PFSK-1 (cell line): Measurements from ENCODE around the gene LRP2.

Experiments
- FOXP2 ChIP-seq: optimal IDR thresholded peaks from 2 replicates; pipeline ENCODE3; 2011; ENCODE audit warnings: borderline replicate concordance, control low read depth, inconsistent platforms; ENCODE audit not compliant: insufficient read depth; ENCODE audit errors: extremely low read length, extremely low read depth
- POLR2AphosphoS5 ChIP-seq: IDR thresholded peaks from 2 replicates; pipeline ENCODE4 v1.6.1; 2012; ENCODE audit warnings: low read depth, mild to moderate bottlenecking, control low read depth, low read length, moderate library complexity
- SIN3A ChIP-seq: IDR thresholded peaks from 2 replicates; pipeline ENCODE4 v1.6.1; 2012; ENCODE audit warnings: mild to moderate bottlenecking, low read length, moderate library complexity, borderline replicate concordance; ENCODE audit not compliant: insufficient read depth
- TAF1 ChIP-seq: IDR thresholded peaks from 2 replicates; pipeline ENCODE4 v1.6.1; 2012; ENCODE audit warnings: low read length, control low read depth, borderline replicate concordance; ENCODE audit not compliant: insufficient read depth
- TF ChIP-seq, protein P1 (sequence below), 2 experiments: IDR thresholded peaks; 2 replicates each; pipeline versions ENCODE4 v1.6.1 to v1.8.0; 2011 to 2012; ENCODE audit warnings: low read depth in 2 of 2, low read length in 2 of 2, control low read depth in 1 of 2, inconsistent platforms in 1 of 2, mild to moderate bottlenecking in 1 of 2, moderate library complexity in 1 of 2; ENCODE audit not compliant: insufficient read depth in 1 of 2

The LRP2 gene

DNA sequence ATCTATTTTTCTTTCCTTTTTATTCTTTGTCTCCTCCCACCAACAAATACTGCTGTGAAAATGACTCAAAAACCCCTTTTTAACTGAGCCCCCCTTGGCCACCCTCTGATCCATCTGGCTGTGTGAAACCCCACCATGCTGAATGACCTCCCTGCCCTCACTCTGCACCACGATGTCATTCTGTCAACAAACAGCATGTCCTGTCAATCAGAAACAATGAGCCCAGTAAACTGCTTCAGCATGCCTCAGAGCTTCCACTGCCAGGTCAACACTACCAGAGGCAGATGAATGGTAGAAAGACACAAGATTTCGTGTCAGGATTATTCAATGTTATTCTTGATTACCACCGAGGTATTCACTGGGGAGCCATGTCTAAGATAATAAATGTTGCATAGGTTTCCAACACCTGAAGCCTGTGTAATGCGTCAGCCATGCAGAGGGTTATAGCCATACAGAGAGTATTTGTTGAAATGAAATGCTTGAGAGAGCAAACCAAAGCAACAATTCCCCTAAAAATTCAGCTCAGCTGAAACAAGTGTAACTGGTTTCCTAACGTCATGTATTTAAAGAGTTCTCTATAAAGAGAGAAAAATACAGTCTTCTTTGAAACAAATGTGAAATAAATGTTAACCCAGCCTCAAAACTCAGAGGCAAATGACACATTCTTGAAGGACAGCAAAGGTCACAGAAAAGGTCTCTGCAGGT, 76.7 kb downstream of the LRP2 start:
- no peak for TF ChIP-seq SIN3A
- TF ChIP-seq FOXP2: no peak
- TF ChIP-seq, protein P1, sequence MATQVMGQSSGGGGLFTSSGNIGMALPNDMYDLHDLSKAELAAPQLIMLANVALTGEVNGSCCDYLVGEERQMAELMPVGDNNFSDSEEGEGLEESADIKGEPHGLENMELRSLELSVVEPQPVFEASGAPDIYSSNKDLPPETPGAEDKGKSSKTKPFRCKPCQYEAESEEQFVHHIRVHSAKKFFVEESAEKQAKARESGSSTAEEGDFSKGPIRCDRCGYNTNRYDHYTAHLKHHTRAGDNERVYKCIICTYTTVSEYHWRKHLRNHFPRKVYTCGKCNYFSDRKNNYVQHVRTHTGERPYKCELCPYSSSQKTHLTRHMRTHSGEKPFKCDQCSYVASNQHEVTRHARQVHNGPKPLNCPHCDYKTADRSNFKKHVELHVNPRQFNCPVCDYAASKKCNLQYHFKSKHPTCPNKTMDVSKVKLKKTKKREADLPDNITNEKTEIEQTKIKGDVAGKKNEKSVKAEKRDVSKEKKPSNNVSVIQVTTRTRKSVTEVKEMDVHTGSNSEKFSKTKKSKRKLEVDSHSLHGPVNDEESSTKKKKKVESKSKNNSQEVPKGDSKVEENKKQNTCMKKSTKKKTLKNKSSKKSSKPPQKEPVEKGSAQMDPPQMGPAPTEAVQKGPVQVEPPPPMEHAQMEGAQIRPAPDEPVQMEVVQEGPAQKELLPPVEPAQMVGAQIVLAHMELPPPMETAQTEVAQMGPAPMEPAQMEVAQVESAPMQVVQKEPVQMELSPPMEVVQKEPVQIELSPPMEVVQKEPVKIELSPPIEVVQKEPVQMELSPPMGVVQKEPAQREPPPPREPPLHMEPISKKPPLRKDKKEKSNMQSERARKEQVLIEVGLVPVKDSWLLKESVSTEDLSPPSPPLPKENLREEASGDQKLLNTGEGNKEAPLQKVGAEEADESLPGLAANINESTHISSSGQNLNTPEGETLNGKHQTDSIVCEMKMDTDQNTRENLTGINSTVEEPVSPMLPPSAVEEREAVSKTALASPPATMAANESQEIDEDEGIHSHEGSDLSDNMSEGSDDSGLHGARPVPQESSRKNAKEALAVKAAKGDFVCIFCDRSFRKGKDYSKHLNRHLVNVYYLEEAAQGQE (IDR thresholded peaks at IDR 0.05; ENCODE audit: insufficient read depth in 1 of 2, low read depth in 2 of 2, low read length in 2 of 2): no peak
- TF ChIP-seq POLR2AphosphoS5: no peak
- no peak for TF ChIP-seq TAF1

DNA sequence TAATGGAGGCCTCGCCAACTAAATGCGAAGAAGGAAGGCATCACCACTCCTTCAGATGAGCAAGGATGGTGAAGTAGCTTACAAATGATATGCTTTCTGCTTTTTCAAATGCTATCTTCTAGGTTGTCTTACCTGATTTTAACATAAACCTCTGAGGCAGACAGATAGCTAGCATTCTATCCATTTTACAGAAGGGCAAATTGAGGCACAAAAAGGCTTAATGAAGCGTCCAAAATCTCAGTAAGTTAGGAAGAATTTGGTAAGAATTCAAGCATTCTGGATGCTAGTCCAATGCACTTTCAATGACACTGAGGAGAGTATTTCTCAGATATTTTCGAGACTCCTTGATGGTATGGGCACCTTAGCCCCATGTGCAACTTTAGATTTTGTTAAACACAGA, 81.8 kb downstream of the LRP2 start:
- no peak for TF ChIP-seq FOXP2
- TF ChIP-seq SIN3A: no peak
- TF ChIP-seq, protein P1 (IDR thresholded peaks at IDR 0.05; ENCODE audit: insufficient read depth in 1 of 2, low read depth in 2 of 2, low read length in 2 of 2): no peak
- no peak for TF ChIP-seq POLR2AphosphoS5
- TF ChIP-seq TAF1: no peak

DNA sequence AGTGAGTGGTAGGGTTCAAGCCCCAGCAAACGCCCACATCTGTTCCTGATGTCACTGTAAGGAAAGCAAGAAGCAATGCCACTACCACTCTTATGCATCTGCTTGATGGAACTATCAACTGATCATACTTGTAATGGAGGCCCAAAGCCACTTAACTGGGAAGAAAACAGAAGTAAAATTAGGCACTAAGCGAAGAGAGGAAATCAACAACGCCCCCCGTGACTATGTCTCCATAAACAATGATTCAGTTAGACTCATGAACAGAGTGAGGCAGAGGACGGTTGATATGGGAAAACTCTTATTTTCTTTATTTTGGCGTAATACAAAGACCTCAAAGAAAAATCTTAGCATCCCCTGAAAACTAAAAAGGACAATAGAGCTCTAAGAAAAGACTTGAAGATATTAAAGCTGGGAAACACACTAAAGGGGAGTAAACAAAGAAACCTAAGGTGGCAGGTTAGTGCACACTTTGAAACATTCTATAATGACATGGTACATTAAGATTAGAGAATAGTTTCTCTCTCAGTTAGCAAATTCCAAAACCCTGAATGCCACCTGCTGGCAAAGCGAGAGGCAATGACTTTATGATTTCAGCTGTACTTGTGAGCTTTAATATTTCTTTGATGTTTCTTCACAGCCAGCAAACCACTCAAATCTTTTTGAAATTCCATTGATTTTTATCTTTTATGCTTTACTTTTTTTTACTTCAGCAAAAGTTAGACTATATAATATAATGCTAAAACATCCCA, 86.5 kb downstream of the LRP2 start:
- TF ChIP-seq FOXP2 (no peak), TAF1 (no peak), SIN3A (no peak), POLR2AphosphoS5 (no peak)
- TF ChIP-seq, protein P1 (IDR thresholded peaks at IDR 0.05; ENCODE audit: insufficient read depth in 1 of 2, low read depth in 2 of 2, low read length in 2 of 2): no peak

DNA sequence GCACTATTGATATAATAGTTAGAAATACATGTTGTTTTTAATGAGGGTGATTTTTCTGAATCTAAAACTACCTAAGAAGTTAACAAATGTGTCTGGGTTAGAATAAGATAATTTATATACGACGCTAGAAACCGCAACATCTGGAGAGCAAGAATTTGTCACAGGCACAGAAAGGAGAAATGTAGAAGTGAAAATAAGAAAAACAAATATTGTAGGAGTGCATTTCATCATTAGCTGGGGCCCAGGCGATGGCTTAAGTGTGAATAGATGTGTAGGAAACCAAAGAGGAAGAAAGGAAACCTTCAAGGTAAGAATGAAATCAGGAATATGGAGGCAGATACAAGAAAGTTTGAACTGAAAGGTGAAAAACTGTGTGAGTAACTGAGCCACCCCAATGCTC, 90.3 kb downstream of the LRP2 start:
- TF ChIP-seq TAF1: no peak
- TF ChIP-seq SIN3A: no peak
- no peak for TF ChIP-seq FOXP2
- TF ChIP-seq, protein P1 (IDR thresholded peaks at IDR 0.05; ENCODE audit: insufficient read depth in 1 of 2, low read depth in 2 of 2, low read length in 2 of 2): no peak
- no peak for TF ChIP-seq POLR2AphosphoS5
